H9 (cell line): ENCODE results near the gene CCDC78. TPM values are rescaled to one million over a fixed set of nuclear protein-coding genes. Genes with fewer than 3 reads are reported as not detected.

Experiments used
- DNase-seq: peaks from one replicate; pipeline ENCODE4 v3.0.0-alpha.2; 2017
- H2AFZ ChIP-seq: one replicate; pipeline ENCODE4 v1.6.1; 2013; ENCODE audit warnings: mild to moderate bottlenecking, low read length, control low read depth, moderate library complexity
- H2AK5ac ChIP-seq: 2 replicates; pipeline ENCODE4 v1.6.1; 2013; ENCODE audit warnings: low read length, control low read depth, mixed read lengths; ENCODE audit not compliant: insufficient read length
- H2BK120ac ChIP-seq: one replicate; pipeline ENCODE4 v1.6.1; 2013; ENCODE audit warnings: low read depth, mild to moderate bottlenecking, low read length, control low read depth, inconsistent platforms; ENCODE audit not compliant: poor library complexity, severe bottlenecking
- H2BK12ac ChIP-seq: 2 replicates; pipeline ENCODE4 v1.6.1; 2013; ENCODE audit warnings: low read length, control low read depth, mixed read lengths, low read depth; ENCODE audit not compliant: insufficient read length
- H2BK15ac ChIP-seq: 2 replicates; pipeline ENCODE4 v1.6.1; 2013; ENCODE audit warnings: low read depth, low read length, control low read depth
- H2BK20ac ChIP-seq: one replicate; pipeline ENCODE4 v1.6.1; 2013; ENCODE audit warnings: low read depth, mild to moderate bottlenecking, low read length, control low read depth, inconsistent platforms; ENCODE audit not compliant: poor library complexity, severe bottlenecking
- H2BK5ac ChIP-seq: 2 replicates; pipeline ENCODE4 v1.6.1; 2013; ENCODE audit warnings: low read length, control low read depth, mixed read lengths; ENCODE audit not compliant: insufficient read length
- H3K14ac ChIP-seq: 2 replicates; pipeline ENCODE4 v1.6.1; 2013; ENCODE audit warnings: low read length, control low read depth; ENCODE audit not compliant: insufficient read depth
- H3K18ac ChIP-seq: 2 replicates; pipeline ENCODE4 v1.6.1; 2013; ENCODE audit warnings: low read depth, mild to moderate bottlenecking, mixed read lengths, low read length, control low read depth; ENCODE audit not compliant: insufficient read length
- H3K23ac ChIP-seq: 2 replicates; pipeline ENCODE4 v1.6.1; 2013; ENCODE audit warnings: low read length, control low read depth, mixed read lengths, low read depth; ENCODE audit not compliant: insufficient read length
- H3K23me2 ChIP-seq: 2 replicates; pipeline ENCODE4 v1.6.1; 2013; ENCODE audit warnings: low read depth, mild to moderate bottlenecking, mixed read lengths, low read length, control low read depth; ENCODE audit not compliant: insufficient read length, poor library complexity, severe bottlenecking
- H3K27ac ChIP-seq: 2 replicates; pipeline ENCODE4 v1.5.1; 2013; ENCODE audit warnings: low read length, control low read depth, mixed read lengths, low read depth; ENCODE audit not compliant: insufficient read length
- H3K27me3 ChIP-seq: 2 replicates; pipeline ENCODE4 v1.6.1; 2013; ENCODE audit warnings: low read length, control low read depth, inconsistent platforms; ENCODE audit not compliant: insufficient read depth
- H3K4ac ChIP-seq: 2 replicates; pipeline ENCODE4 v1.6.1; 2013; ENCODE audit warnings: low read depth, mild to moderate bottlenecking, control low read depth, inconsistent platforms, low read length, moderate library complexity
- H3K4me1 ChIP-seq: 2 replicates; pipeline ENCODE4 v1.6.1; 2013; ENCODE audit warnings: low read length, control low read depth, inconsistent platforms; ENCODE audit not compliant: insufficient read depth
- H3K4me2 ChIP-seq: 2 replicates; pipeline ENCODE4 v1.6.1; 2013; ENCODE audit warnings: low read length, control low read depth, mixed read lengths; ENCODE audit not compliant: insufficient read length, insufficient read depth
- H3K56ac ChIP-seq: 2 replicates; pipeline ENCODE4 v1.6.1; 2013; ENCODE audit warnings: low read depth, mild to moderate bottlenecking, mixed read lengths, low read length, control low read depth; ENCODE audit not compliant: insufficient read length
- H3K79me1 ChIP-seq: 2 replicates; pipeline ENCODE4 v1.6.1; 2013; ENCODE audit warnings: low read depth, mild to moderate bottlenecking, moderate library complexity, low read length, control low read depth, inconsistent platforms; ENCODE audit not compliant: insufficient read depth, poor library complexity, severe bottlenecking
- H3K79me2 ChIP-seq: 2 replicates; pipeline ENCODE4 v1.6.1; 2013; ENCODE audit warnings: low read length, control low read depth, inconsistent platforms; ENCODE audit not compliant: insufficient read depth
- H3K9ac ChIP-seq: 2 replicates; pipeline ENCODE4 v1.6.1; 2013; ENCODE audit warnings: low read length, control low read depth, mixed read lengths; ENCODE audit not compliant: insufficient read length; ENCODE audit errors: extremely low read depth
- H3K9me3 ChIP-seq: one replicate; pipeline ENCODE4 v1.6.1; 2013; ENCODE audit warnings: low read depth, low read length, inconsistent platforms; ENCODE audit not compliant: control insufficient read depth
- H3T11ph ChIP-seq: one replicate; pipeline ENCODE4 v1.6.1; 2013; ENCODE audit warnings: mild to moderate bottlenecking, low read length, control low read depth, inconsistent platforms
- H4K20me1 ChIP-seq: one replicate; pipeline ENCODE4 v1.6.1; 2013; ENCODE audit not compliant: control insufficient read depth, insufficient read length, insufficient read depth
- H4K5ac ChIP-seq: 2 replicates; pipeline ENCODE4 v1.6.1; 2013; ENCODE audit warnings: low read depth, mild to moderate bottlenecking, mixed read lengths, low read length, control low read depth; ENCODE audit not compliant: insufficient read length
- H4K8ac ChIP-seq: replicated peaks from 2 replicates; pipeline ENCODE4 v1.6.1; 2013; ENCODE audit warnings: low read length, control low read depth, mixed read lengths, low read depth; ENCODE audit not compliant: insufficient read length
- H4K91ac ChIP-seq: 2 replicates; pipeline ENCODE4 v1.6.1; 2013; ENCODE audit warnings: low read depth, mild to moderate bottlenecking, moderate library complexity, mixed read lengths, low read length, control low read depth; ENCODE audit not compliant: insufficient read length
- H3K27ac Mint-ChIP-seq, 3 experiments: 2 replicates in 2 of 3; 3 replicates in 1 of 3; pipeline ENCODE4 v1.8.0; 2020 to 2021; ENCODE audit warnings: mixed read lengths in 3 of 3, mild to moderate bottlenecking in 1 of 3, moderate library complexity in 1 of 3
- H3K27me3 Mint-ChIP-seq: 2 replicates; pipeline ENCODE4 v1.8.0; 2021; ENCODE audit warnings: low read depth, mild to moderate bottlenecking, moderate library complexity, mixed read lengths
- H3K36me3 Mint-ChIP-seq, 3 experiments: 2 replicates in 2 of 3; 3 replicates in 1 of 3; pipeline ENCODE4 v1.8.0; 2020 to 2021; ENCODE audit warnings: low read depth in 3 of 3, mixed read lengths in 3 of 3; ENCODE audit not compliant: insufficient read depth in 1 of 3
- H3K4me1 Mint-ChIP-seq, 2 experiments: 2 replicates each; pipeline ENCODE4 v1.8.0; 2020; ENCODE audit warnings: mixed read lengths in 2 of 2
- H3K4me3 Mint-ChIP-seq, 2 experiments: 2 replicates in 1 of 2; 3 replicates in 1 of 2; pipeline ENCODE4 v1.8.0; 2020 to 2021; ENCODE audit warnings: mild to moderate bottlenecking in 2 of 2, mixed read lengths in 2 of 2, moderate library complexity in 1 of 2
- H3K9me3 Mint-ChIP-seq, 2 experiments: 2 replicates in 1 of 2; 3 replicates in 1 of 2; pipeline ENCODE4 v1.8.0; 2020; ENCODE audit warnings: mild to moderate bottlenecking in 2 of 2, mixed read lengths in 2 of 2, moderate library complexity in 1 of 2
- WGBS: extraction: QIAGEN DNeasy Blood & Tissue Kit; methylation state at CpG from one replicate; pipeline ENCODE4 v1.1.7; 2013; ENCODE audit warnings: missing lambda C conversion rate, low lambda C conversion rate, mixed read lengths; ENCODE audit not compliant: insufficient read length; ENCODE audit errors: extremely low coverage; 5-methylcytosine and 5-hydroxymethylcytosine counted together
- total RNA-seq: library from RNA; stranded (reverse); gene quantifications from 2 replicates; pipeline ENCODE4 v1.2.1, GENCODE V29; 2021
- TF ChIP-seq, protein P1 (sequence below): fragments of 200-600 bp; sonication (generic); conservative IDR thresholded peaks from 3 replicates; pipeline ENCODE4 v1.8.0; 2021; ENCODE audit warnings: antibody characterized with exemption, mild to moderate bottlenecking

The CCDC78 gene
- total RNA-seq, 1 experiment from 2014 or later, result 12.1 TPM

DNA sequence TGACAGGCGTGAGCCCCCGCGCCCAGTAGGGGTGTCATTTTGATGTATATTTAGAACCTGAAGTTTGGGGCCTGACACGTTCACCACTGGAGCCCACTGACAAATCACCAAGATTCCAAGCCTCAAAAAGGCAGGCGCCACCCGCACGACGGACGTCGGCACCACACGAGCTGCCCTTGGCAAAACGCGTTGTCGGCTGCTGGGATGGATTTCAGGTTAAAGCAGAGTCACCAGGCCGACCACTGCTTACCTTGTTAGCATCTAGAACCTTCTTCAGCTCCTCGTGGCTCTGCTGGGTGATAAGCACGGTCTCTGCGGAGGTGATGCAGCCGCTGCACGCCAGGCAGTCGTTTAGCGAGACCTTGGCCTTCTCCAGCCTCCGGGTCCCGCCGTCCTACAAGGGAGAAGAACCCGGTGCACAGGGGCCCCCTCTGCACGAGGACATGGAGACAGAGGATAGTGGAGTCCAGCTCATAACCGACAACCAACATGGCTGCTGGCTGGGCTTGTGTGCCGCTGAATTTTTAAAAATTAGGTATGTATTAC lies 10.8 kb upstream of the CCDC78 start:
- Mint-ChIP-seq H3K4me3 (no peak overlapping the region), H3K36me3 (peaks cover 5 to 35% (median 29%) of the 10 kb centered on the region in 3 experiments; a peak in 6 of 7 replicates), H3K27ac (no peak overlapping the region), H3K9me3 (no peaks in the 10 kb centered on the region), H3K27me3 (no peaks in the 10 kb centered on the region), H3K4me1 (peaks cover 9 to 13% of the 10 kb centered on the region in 2 experiments)
- Histone ChIP-seq H3K14ac (no peak overlapping the region), H4K91ac (no peak overlapping the region), H3K4me1 (peaks cover 2% of the 10 kb centered on the region; the same call in 1 of the 2 replicates), H2BK5ac (no peak overlapping the region), H2AFZ (no peak overlapping the region), H3T11ph (no peak overlapping the region), H3K79me1 (no peaks in the 10 kb centered on the region), H2BK15ac (no peak overlapping the region), H3K56ac (no peak overlapping the region), H2BK120ac (no peak overlapping the region), H4K5ac (no peak overlapping the region), H3K27ac (no peak overlapping the region), H3K9ac (no peak overlapping the region), H2BK20ac (no peak overlapping the region), H2AK5ac (no peak overlapping the region), H3K18ac (no peak overlapping the region), H3K27me3 (no peaks in the 10 kb centered on the region), H4K8ac (no peak overlapping the region), H3K79me2 (no peaks in the 10 kb centered on the region), H2BK12ac (no peak overlapping the region), H3K23me2 (peaks cover 10% of the 10 kb centered on the region), H4K20me1 (no peaks in the 10 kb centered on the region), H3K4ac (no peak overlapping the region), H3K9me3 (no peaks in the 10 kb centered on the region), H3K23ac (no peak overlapping the region), H3K4me2 (no peak overlapping the region)
- no peak for DNase-seq
- WGBS, result no CpG with 5 or more reads among the region's 29 CpGs
- TF ChIP-seq, protein P1, sequence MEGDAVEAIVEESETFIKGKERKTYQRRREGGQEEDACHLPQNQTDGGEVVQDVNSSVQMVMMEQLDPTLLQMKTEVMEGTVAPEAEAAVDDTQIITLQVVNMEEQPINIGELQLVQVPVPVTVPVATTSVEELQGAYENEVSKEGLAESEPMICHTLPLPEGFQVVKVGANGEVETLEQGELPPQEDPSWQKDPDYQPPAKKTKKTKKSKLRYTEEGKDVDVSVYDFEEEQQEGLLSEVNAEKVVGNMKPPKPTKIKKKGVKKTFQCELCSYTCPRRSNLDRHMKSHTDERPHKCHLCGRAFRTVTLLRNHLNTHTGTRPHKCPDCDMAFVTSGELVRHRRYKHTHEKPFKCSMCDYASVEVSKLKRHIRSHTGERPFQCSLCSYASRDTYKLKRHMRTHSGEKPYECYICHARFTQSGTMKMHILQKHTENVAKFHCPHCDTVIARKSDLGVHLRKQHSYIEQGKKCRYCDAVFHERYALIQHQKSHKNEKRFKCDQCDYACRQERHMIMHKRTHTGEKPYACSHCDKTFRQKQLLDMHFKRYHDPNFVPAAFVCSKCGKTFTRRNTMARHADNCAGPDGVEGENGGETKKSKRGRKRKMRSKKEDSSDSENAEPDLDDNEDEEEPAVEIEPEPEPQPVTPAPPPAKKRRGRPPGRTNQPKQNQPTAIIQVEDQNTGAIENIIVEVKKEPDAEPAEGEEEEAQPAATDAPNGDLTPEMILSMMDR, result no peak
